Measurements from ENCODE around the gene KCNH5.

DNA sequence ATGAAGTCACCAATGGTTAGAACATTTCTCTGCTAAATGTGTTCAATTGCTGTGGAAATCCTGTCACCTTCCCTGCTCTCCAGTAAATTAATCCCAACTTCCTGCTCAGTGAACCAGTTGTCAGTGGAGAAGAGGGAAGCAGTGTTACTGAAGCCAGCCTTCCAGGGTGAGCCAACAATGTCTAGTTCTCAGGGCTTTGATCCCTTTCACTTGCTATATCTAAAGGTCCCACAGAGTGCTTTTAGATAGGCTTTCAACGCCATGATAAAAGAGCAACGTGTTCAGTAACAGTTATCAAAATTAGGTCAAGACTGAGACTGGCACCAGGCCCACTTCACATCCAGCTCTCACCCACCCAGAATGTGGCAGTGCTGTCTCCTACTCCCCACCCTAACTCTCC is 139.7 kb downstream of the KCNH5 start:
- no peak for TF ChIP-seq EZH2 (IDR thresholded peaks at IDR 0.05; ENCODE audit: borderline replicate concordance, low read length)
- TF ChIP-seq, protein P1, sequence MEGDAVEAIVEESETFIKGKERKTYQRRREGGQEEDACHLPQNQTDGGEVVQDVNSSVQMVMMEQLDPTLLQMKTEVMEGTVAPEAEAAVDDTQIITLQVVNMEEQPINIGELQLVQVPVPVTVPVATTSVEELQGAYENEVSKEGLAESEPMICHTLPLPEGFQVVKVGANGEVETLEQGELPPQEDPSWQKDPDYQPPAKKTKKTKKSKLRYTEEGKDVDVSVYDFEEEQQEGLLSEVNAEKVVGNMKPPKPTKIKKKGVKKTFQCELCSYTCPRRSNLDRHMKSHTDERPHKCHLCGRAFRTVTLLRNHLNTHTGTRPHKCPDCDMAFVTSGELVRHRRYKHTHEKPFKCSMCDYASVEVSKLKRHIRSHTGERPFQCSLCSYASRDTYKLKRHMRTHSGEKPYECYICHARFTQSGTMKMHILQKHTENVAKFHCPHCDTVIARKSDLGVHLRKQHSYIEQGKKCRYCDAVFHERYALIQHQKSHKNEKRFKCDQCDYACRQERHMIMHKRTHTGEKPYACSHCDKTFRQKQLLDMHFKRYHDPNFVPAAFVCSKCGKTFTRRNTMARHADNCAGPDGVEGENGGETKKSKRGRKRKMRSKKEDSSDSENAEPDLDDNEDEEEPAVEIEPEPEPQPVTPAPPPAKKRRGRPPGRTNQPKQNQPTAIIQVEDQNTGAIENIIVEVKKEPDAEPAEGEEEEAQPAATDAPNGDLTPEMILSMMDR (IDR thresholded peaks at IDR 0.05; ENCODE audit: low read length), result no peak
